GM19468 (cell line): ENCODE results near the gene UBASH3B.
"Not testable (repeated sequence)": the region's sequence is repeated elsewhere in the genome, so short reads cannot be mapped to it uniquely, and the experiment has no call there.

ENCODE experiments used
- ATAC-seq: cut with Tn5 transposase; IDR thresholded peaks from one replicate; pipeline ENCODE4 v1.9.1; 2021; ENCODE audit warnings: mild to moderate bottlenecking, moderate library complexity, moderate number of reproducible peaks; ENCODE audit not compliant: unreplicated experiment; ENCODE audit errors: extremely low read depth

UBASH3B gene

DNA sequence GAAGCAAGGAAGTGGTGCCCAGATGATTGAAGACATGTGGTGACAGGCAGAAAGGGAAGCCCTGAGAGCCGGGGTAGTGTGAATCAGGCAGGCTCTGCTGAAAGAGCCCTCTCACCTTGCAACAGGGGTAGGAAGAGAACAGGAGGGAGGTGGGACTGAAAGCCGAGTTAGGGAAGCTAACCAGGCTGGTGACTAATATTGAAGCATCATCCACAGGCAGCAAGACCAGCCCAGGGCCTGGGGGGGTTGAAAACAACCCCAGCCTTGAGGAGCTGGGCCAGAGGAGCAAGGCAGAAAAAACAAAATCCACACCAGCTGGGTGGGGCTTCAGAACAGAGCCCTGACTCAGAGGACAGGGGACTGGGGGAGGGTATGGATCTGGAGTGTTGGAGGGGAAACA, 147.8 kb downstream of the UBASH3B start:
- no peak for ATAC-seq

DNA sequence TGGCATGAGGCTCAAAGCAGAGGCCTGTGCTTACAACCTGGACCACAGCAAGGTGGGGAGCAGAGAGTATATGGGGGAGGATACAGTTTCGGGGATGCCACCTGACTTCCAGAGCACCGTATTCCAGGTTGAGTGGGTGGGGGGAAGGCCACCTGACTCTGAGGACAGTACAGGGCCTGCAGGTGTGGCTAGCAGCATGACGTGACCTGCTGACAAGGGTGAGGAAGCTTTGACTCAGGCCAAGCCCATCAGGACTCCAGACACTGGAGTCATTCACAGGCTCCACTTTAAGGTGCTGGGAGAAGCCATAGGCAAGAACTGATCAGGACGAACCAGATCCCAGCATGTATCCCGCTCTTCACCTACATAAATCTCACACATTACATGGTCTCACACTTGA, 148.2 kb downstream of the UBASH3B start:
- no peak for ATAC-seq

DNA sequence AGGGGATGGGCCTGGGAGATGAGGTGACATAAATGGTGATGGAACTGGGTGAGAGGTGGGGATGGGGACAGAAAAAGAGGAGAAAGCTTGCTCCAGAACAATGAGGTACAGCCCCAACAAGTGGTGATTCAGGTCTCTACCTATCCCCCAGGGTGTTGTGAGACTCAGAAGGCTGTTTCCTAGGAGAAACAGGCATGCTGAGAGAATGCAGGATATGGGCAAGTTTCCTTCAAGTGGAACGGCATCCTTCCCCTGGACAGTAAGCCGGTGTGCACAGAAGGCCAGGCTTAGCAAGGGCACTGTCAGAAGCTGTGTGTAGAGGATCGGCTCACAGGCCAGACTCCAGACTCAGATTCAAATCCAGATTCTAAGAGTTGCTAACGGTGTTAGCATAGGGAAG, 148.6 kb downstream of the UBASH3B start:
- ATAC-seq: no peak

DNA sequence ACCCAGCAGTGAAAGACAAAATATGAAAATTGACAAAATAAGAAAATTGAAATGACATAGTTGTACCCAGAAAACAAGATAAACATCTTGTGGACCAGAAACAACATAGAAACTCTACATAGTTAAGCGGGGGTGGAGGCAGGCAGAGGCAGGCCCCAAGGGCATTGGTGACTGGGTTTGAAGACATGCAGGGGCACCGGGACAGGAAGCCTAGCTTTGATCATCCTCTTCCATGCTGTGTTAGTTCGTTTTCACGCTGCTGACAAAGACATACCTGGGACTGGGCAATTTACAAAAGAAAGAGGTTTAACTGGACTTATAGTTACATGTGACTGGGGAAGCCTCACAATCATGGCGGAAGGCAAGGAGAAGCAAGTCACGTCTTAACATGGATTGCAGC, 149.3 kb downstream of the UBASH3B start:
- ATAC-seq: no peak

DNA sequence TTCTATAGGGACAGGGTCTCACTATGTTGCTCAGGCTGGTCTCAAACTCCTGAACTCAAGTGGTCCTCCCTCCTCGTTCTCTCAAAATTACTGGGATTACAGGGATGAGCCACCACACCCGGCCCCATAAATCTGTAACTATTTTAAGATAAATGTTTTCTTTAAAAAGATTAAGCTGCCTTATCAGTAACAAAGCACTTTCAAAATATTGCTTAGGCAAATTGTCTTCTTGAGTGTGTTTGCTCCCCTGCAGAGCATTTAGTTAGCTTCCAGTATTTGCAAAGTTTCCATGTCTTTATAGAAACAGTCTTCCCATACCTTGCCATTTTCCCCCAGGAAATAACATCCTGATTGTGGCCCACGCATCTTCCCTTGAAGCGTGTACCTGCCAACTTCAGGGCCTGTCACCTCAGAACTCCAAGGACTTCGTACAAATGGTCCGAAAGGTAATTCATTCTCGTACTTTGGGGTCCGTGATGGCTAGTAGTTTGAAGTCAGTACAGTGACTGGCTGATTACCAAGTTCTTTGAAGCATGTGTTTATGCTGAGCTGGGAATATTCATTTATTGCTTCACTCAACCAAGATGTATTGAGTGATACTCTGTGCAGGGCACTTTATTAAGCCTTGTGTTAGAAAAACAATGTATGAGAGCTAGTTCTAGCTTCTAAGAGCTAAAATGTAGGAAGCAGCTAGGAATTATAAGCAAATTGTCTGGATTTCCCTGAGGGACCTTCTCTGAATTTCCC, 152.4 kb downstream of the UBASH3B start:
- no peak for ATAC-seq

DNA sequence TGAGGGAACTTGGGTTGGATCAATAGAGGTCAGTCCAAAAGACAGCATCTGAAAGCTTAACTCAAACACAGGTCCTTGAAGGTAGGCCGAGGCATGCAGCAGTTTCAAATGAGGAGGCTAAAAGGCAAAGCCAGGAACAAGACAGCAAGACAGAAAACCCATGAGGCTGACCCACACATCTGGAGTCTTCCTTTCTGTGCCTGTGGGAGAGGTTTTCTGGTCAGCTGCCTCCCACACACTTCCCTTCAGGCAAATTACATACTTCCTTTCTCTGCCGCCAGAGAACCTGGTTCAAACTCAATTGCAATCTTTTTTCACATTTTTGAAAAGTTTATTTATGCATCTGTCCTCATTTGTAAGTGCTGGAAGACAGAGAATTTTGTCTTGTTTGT, 153.0 kb downstream of the UBASH3B start:
- ATAC-seq: peak; percentile 64

DNA sequence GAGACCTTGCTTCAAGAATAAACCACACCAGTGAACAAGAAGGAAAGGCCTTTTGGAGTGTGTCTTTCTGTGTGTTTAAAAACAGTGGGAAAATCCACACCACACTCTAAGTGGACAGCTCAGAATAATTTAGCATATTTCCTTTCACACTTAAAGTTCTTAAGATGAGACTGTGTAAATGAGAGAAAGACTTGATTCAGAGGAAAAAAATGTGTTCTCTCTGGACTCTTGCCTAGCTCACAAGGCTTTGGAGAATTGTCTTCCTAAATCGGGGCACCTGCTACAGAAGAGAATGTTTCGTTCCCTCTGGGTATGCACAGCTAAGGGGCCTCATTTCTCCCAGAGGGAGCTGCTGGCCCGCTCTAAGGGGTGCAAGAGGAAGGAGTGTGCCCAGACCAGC, 154.3 kb downstream of the UBASH3B start:
- ATAC-seq: no peak

DNA sequence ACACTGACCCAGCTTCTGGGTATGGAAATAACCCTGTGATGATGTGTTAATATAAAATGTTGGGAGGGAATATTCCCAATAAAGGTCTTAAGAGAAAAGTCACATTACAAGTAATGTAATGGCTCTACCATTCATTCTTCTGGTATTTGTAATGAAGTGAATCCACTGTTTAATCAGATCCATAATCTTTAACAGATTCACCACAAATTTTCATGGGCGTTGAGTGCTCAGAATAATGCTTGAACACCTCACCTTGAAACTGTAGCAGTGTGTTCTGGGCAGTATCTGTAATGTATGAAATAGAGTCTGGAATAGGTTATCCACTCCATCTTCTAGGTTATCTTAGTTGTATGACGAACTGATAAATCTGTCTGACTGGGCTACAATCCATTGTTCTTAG, 156.2 kb downstream of the UBASH3B start:
- no peak for ATAC-seq

DNA sequence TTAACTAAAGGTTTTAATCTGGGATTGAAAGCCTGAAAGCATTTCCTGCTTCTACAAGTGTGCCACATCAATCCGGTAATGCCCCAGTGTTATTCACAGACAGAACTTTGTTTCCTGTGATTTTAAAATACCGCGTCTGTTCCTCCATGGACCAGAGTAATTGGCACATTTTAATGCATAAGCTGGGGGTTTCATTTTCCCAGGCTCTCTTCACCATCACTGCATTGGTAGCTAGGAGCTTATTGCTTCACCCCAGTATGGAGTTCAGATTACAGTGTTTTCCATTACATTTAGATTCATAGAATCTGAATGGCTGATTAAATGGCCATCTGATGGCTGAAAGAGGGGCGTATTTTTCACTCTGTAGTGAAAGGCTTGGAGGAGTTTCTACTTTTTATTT, 157.1 kb downstream of the UBASH3B start:
- no peak for ATAC-seq

DNA sequence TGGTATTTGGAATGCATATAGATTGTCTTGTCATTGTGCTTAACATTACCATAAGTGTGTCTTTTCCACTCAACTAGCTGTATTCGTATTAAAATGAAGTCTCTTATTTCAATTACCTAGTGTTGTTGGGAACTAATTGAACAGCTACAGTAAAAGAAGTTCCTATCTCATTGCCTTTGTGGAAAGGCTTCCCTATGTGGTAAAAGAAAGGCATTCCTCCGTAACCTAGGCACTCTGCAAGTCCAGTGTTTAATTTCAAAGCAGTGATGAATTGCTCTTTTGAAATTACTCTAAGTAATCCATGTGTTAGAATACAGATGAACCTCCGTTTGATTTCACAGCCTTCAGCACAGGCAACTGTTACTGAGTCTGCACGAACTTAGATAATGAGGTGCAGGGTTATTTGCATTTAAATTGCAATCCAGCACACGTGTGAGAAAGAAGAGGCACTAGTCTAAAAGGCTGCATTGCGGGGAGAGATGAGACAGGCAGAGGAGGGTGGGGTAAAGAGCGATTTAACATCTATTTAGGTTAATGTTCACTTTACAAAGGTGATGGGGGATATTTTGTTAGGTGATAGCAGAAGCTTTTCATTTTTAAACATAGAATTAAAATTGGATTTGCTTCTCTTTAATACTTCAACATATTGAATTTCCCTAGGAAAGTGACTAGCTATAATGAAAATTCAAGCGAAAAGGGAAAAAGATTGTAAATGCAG, 157.8 kb downstream of the UBASH3B start:
- no peak for ATAC-seq

DNA sequence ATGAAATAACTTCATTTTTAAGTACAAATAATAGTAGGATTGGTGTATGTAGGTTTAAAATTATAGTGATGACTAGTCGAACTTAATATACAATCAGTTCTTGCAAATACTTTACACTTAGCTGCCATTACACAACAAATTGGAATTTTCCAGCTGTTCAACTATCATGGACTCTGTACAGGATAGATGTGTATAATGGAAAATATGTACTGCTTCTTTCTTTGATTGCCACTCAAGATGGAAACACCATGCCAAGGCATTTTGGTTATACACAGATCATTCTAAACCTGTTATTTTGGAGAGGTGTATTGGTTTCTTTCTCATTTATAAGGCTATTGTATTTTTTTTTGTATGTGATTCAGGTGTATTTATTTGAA, 158.4 kb downstream of the UBASH3B start:
- ATAC-seq: no peak

DNA sequence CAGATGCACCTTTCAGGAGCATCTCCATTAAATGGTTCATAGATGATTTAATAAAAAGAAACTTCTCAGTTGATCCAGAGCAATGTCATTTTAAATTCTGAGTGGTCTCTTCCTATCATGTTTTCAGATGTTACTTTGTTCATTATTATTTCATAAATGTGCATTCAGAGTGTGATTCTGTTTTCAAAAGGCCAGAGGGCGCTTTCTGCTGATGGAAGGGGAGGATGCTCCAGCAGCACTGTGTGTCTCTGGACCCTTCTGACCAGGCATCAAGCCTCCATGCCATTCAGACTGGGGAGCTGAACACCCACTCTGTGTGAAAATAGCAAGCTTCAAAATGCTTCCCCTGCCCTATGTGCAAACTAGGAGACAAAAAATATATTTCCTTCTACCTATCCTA, 158.9 kb downstream of the UBASH3B start:
- ATAC-seq: no peak

DNA sequence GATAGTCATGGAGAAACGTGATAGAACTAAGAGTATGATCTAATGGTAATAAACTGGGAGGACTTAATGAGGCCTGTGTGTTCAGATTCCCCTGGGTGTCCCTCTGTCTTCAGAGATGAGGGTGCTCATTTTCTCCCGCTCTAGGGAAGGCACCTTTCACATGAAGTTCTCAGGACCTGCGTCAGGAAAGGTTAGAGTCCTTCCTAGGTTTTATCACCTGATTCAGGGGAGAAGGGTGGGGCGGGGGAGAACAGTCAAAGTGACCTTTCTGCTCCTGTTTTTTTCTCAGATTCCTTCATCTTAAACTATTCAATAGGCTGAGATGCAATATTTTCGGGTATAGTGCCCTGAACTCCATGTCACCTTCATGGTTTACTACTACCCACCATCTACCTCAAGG, 160.4 kb downstream of the UBASH3B start:
- ATAC-seq: no peak

DNA sequence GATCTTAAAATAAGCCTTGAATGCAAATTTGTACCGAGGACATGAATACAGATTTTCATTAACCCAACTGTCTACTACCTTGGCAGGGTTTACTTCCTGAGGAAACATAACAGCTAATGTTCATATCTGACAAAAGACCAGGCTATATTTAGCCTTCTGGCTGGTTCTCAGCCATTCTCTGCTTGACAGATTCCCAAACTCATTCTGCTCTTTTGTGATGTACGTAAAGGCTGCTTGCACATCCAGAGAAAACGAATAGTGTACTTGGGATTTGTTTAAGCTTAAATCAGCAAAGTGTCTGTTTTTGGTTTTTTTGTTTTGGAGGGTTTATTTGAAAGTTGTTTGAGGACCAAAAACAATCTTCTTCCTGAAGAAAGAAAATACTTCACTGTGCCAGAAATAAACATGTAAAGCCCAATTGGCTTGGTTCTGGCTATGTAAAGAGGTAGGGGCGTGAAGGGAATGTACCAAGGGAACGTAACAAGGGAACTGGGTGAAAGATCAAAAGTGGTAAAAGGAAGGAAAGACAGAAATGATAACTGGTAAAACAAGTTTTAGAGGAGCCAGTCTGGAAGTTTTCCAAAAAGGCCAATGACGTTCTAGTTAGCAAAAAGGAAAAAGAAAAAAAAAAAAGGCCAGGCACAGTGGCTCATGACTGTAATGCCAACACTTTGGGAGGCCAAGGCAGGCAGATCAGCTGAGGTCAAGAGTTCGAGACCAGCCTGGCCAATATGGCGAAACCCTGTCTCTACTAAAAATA, 161.4 kb downstream of the UBASH3B start:
- no peak for ATAC-seq

DNA sequence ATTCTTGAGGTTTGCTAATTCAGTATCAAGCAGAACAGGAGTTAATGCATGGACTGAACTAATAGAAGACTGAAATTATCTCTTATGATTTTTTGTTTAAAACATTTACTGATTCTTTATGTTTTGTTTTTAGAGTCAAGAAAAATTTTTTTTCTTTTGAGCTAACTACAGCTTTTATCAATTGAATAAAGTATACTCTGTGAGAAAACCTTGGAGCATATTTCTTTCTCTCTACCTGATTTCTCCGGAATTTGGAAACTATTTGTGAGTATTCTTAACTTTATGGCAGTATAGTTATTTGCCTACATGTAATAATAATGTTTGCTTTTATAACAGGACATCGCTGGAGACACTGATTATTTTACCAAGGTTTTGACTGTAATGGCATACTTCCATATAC, 164.6 kb downstream of the UBASH3B start:
- no peak for ATAC-seq

DNA sequence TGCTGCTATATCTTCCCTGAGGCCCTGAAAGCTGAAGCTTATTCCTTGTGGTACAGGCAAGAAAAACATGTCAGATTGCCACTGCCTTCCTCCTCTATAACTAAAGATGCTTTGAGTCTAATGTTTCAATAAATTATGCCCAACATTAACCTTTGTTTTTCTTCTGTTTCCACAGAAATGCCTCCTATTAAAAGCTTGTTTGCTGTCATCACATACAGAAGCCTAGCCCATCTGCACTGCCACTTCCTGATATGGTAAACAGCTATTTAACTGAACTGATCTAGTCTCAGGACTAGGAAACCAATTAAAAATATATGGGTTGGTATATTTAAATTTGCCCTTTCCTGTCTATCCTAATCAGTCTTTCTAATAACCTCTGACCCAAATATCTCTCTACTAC, 165.6 kb downstream of the UBASH3B start:
- no peak for ATAC-seq

DNA sequence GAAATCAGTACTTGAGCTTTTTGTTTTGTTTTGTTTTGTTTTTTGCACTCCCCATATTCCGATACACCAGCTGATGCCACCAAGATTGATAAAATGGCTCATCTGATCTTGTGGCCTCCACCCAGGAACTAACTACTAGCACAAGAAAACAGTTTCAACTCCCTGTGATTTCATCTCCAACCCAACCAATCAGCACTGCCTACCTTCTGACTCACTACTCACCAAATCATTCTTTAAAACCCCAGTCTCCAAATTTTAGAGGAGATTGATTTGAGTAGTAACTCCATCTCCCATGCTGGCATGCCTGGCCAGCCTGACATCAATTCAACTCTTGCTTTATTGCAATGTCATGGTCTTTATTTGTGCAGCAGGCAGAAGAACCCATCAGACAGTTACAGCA, 166.7 kb downstream of the UBASH3B start:
- no peak for ATAC-seq

DNA sequence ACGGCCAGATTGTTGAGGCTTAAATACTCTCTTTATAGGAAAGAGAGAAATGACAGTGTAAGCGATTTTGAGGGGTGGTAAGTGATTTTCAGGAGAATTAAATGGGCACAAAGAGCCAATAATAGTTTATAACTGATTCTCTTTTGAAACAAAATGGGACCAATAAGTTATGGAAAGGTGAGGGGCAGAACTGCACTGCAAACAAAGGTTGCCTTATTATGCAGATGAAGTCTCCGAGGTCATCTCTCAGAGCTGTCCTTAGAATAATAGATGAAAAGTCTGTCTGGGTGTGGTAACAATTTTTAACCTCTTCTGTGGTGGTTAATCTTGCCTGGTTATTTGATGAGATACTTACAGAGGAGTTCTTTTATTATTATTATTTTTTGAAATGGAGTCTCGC, 168.0 kb downstream of the UBASH3B start:
- ATAC-seq: no peak

DNA sequence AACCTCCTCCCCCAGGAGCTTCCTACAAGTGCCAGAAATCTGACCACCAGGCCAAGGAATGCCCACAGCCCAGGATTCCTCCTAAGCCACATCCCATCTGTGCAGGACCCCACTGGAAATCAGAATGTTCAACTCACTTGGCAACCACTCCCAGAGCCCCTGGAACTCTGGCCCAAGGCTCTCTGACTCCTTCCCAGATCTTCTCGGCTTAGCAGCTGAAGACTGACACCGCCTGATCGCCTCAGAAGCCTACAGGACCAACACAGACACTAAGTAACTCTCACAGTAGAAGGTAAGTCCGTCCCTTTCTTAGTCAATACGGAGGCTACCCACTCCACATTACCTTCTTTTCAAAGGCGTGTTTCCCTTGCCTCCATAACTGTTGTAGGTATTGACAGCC, 173.8 kb downstream of the UBASH3B start:
- ATAC-seq: not testable (repeated sequence)

DNA sequence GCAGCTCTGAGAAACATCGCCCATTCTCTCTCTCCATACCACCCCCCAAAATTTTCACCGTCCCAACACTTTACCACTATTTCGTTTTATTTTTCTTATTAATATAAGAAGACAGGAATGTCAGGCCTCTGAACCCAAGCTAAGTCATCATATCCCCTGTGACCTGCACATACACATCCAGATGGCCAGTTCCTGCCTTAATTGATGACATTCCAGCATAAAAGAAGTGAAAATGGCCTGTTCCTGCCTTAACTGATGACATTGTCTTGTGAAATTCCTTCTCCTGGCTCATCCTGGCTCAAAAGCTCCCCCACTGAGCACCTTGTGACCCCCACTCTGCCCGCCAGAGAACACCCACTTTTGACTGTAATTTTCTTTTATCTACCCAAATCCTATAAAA, 176.8 kb downstream of the UBASH3B start:
- not testable (repeated sequence) for ATAC-seq

DNA sequence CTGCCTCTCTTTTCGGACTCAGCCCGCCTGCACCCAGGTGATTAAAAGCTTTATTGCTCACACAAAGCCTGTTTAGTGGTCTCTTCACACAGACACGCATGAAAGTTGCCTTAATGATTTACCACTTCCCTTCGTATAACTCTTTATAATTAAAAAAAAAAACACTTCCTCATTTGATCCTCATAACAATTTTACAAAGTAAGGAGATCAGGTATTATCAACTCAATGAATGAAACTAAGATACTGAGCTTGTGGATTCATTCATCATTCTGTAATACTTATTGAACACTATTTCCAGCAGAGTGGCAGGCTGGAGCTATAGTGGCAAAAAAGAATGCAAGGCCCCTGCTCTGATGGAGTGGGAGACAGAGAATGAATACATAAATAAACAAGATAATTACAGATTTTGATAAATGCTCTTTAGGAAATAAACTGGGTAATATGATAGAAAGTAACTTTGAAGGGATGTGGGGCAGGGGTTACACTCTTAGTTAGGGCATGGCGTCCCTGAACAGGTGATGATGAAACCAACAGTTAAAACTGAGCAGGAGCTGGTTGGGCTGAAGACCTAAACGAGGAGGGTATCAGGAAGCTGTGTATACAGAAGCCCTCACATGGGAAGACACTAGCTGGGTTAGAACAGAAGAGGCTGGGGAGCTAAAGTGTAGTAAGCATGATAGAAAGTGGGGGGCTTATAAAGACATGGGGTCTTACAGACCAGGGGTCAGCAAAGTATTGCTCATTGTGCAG, 177.4 kb downstream of the UBASH3B start:
- ATAC-seq: no peak
